WI38 (cell line): ENCODE data around the gene NPHP4.

Source experiments
- H3K4me3 ChIP-seq: 2 replicates; pipeline ENCODE4 v1.5.1; 2011; ENCODE audit warnings: low read depth, mild to moderate bottlenecking, control low read depth, low read length
- CTCF ChIP-seq: IDR thresholded peaks from 2 replicates; pipeline ENCODE4 v1.5.1; 2012; ENCODE audit warnings: low read depth, mild to moderate bottlenecking, control low read depth, low read length

Gene NPHP4

GRCh38 chr1:6002714-6003501, 10.7 kb upstream of the NPHP4 start:
- TF ChIP-seq CTCF, result no peak

GRCh38 chr1:6001992-6002576, 9.9 kb upstream of the NPHP4 start:
- TF ChIP-seq CTCF, result no peak
- H3K4me3 ChIP-seq, result no peak overlapping the region

More at GRCh38 chr1:6002714-6003501, 10.7 kb upstream of the NPHP4 start:
- no peak overlapping the region for H3K4me3 ChIP-seq

GRCh38 chr1:6000444-6001288, 8.4 kb upstream of the NPHP4 start:
- no peak overlapping the region for H3K4me3 ChIP-seq
- TF ChIP-seq CTCF, result no peak

GRCh38 chr1:5999711-6000443, 7.7 kb upstream of the NPHP4 start:
- H3K4me3 ChIP-seq, result no peak overlapping the region
- TF ChIP-seq CTCF, result no peak

- no peak for TF ChIP-seq CTCF
- H3K4me3 ChIP-seq, result no peak overlapping the region
Observed at GRCh38 chr1:5998906-5999301, 6.7 kb upstream of the NPHP4 start.

- no peak for TF ChIP-seq CTCF
- no peak overlapping the region for H3K4me3 ChIP-seq
Observed at GRCh38 chr1:5998051-5998905, 6.1 kb upstream of the NPHP4 start.
